Measurements from ENCODE around the gene TRPC1.

TRPC1 gene

DNA sequence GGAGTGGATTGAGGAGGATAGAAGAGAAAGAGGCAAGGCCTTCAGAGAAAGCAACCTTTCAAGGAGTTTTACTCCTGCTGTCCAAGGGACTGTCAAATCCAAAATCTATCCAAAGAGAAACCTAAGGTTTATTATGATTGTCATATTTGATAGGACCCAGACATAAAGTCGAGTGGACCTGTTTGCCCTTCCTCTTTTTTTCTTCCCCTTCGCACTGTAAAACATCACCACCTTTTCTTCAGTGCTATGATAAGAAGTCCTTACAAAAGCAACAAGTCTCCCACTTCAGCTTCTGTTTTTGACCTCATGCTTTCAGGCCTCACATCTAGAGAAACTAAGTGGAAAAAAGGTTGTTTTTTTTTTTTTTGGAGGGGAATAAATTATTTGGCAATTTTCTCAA is 73.0 kb downstream of the TRPC1 start:
- DNase-seq (ENCODE audit: low spot score), result no peak
- TF ChIP-seq, protein P1, sequence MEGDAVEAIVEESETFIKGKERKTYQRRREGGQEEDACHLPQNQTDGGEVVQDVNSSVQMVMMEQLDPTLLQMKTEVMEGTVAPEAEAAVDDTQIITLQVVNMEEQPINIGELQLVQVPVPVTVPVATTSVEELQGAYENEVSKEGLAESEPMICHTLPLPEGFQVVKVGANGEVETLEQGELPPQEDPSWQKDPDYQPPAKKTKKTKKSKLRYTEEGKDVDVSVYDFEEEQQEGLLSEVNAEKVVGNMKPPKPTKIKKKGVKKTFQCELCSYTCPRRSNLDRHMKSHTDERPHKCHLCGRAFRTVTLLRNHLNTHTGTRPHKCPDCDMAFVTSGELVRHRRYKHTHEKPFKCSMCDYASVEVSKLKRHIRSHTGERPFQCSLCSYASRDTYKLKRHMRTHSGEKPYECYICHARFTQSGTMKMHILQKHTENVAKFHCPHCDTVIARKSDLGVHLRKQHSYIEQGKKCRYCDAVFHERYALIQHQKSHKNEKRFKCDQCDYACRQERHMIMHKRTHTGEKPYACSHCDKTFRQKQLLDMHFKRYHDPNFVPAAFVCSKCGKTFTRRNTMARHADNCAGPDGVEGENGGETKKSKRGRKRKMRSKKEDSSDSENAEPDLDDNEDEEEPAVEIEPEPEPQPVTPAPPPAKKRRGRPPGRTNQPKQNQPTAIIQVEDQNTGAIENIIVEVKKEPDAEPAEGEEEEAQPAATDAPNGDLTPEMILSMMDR (IDR thresholded peaks at IDR 0.05; ENCODE audit: borderline replicate concordance, control extremely low read depth, extremely low read depth, insufficient read depth, missing control alignments), result no peak
- in situ Hi-C loops (cut with MboI; ENCODE audit: low sequenced_read_pairs, unreplicated experiment), result no loop called here

DNA sequence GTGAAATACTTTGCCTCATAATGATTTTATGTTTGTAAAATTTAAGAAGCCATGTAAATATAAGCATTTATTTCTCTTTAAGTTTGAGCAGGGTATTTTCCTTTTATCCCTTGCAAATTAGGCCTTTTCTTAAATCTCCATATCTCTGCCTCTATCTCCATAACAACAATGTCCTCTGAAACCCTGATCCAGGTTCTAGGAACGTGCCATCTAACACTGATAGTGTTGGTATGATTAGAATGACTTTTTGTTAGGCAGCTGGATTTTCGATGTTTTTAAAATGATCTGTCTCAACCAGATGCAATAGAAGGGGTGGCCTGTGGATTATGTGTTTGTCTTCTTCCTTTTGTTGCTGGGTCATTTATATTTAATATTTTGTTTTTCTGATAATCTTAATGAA is 77.9 kb downstream of the TRPC1 start:
- TF ChIP-seq, protein P1 (IDR thresholded peaks at IDR 0.05; ENCODE audit: borderline replicate concordance, control extremely low read depth, extremely low read depth, insufficient read depth, missing control alignments), result no peak
- in situ Hi-C loops (cut with MboI; ENCODE audit: low sequenced_read_pairs, unreplicated experiment), result no loop called here
- DNase-seq (ENCODE audit: low spot score), result no peak

DNA sequence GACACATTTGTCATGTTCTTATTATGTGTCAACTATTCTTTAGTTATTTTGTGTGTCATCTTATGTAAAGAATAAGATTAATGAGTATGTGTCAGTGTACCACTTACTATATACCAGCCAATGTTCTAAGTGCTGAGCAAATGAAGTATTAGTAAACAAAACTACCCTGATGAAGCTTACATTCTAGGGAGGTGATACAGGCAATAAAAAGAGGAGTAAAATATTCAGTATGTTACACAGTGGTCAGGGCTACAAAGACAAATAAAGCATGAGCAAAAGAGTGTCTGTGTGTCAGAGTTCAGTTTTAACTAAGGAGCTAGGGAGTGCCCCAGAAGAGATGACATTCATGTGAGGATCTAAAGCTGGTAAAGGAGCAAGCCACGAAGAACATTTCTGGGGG is 79.1 kb downstream of the TRPC1 start:
- in situ Hi-C loops (cut with MboI; ENCODE audit: low sequenced_read_pairs, unreplicated experiment), result no loop called here
- TF ChIP-seq, protein P1 (IDR thresholded peaks at IDR 0.05; ENCODE audit: borderline replicate concordance, control extremely low read depth, extremely low read depth, insufficient read depth, missing control alignments), result no peak
- no peak for DNase-seq (ENCODE audit: low spot score)

DNA sequence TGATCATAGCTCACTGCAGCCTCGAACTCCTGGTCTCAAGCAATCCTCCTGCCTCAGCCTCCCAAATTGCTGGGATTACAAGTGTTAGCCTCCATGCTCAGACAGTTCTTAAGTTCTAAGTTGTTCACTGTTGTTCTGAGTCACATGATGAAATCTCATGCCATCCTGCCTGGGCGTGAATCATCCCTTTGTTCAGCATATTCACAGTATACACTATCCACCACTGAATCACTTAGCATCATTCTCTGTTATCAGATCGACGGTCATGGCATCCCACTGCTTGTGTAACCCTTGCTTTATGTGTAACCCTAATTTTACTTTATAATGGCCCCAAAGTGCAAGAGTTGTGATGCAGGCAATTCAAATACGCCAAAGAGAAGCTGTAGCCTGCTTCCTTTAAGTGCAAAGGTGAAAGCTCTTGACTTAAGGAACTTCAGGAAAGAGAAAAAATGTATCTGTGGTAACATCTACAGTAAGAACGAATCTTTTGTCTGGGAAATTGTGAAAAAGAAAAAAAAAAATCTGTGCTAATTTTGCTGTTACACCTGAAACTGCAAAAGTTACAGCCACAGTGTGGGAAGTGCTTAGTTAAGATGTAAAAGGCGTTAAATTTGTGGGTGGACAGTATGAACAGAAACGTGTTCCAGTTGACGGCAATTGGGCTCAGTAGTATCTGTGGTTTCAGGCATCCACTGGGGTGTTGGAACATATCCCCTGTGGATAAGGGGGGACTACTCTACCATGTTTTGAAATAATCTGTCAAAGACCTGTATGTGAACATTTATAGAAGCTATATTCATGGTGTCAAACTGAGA is 84.5 kb downstream of the TRPC1 start:
- in situ Hi-C loops (cut with MboI; ENCODE audit: low sequenced_read_pairs, unreplicated experiment), result no loop called here
- TF ChIP-seq, protein P1 (IDR thresholded peaks at IDR 0.05; ENCODE audit: borderline replicate concordance, control extremely low read depth, extremely low read depth, insufficient read depth, missing control alignments), result no peak
- no peak for DNase-seq (ENCODE audit: low spot score)

DNA sequence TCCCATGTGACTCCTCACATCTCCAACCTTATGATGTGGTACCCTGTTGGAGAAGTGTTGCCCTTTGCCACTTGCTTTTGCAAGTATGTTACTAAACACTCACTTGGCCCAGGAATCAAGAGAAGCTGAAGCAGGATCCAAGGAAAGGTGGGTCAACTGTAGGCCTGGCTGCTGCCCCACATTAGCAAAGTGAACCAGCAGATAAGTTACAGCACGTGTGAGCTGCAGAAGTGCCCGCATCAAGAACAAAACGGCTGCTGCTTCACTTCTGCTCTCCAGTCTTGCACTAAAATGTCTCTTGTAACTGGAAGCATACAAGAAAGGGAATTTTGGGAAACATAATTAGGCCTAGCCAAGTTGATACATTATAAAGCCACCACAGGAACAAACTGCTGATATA is 85.4 kb downstream of the TRPC1 start:
- DNase-seq (ENCODE audit: low spot score), result no peak
- in situ Hi-C loops (cut with MboI; ENCODE audit: low sequenced_read_pairs, unreplicated experiment), result no loop called here
- TF ChIP-seq, protein P1 (IDR thresholded peaks at IDR 0.05; ENCODE audit: borderline replicate concordance, control extremely low read depth, extremely low read depth, insufficient read depth, missing control alignments), result no peak

DNA sequence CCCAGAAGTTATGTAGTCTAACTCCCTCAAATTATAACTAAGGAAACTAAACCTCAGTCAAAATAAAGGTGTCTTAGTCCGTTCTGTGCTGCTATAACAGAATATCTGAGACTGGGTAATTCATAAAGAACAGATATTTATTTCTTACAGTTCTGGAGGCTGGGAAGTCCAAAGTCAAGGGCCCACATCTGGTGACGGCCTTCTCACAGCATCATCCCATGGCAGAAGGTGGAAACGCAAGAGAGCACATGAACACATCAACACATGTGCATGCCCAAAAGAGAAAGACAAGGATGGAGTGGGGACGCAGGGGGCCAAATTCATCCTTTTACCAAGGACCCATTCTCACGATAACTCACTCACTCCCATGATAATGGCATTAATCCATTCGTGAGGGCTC is 92.0 kb downstream of the TRPC1 start:
- TF ChIP-seq, protein P1 (IDR thresholded peaks at IDR 0.05; ENCODE audit: borderline replicate concordance, control extremely low read depth, extremely low read depth, insufficient read depth, missing control alignments), result no peak
- DNase-seq (ENCODE audit: low spot score), result no peak
- in situ Hi-C loops (cut with MboI; ENCODE audit: low sequenced_read_pairs, unreplicated experiment), result no loop called here

Data from GM13976 (cell line).